Measurements from ENCODE around the gene SLC26A11.

SLC26A11 gene

DNA sequence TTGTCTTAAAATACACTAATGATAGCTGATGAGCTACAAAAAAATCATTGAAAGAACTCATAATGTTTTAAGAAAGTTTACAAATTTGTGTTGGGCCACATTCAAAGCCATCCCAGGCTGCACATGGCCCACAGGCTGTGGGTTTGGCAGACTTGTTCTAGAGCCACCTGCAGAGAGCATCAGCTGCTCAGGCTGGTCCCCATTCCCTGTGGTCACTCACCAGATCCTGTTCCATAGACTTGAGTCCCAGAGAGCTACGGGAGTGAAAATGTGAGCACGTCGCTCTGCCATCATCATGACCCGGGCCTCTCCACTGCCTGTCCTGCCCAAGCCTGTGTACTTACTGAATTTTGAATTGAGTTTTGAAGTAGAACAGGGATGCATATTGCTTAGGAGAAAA, 6.9 kb downstream of the SLC26A11 start:
- Histone ChIP-seq H4K8ac (ENCODE audit: low read length) (no peak overlapping the region), H2BK120ac (ENCODE audit: low read depth, low read length) (no peak overlapping the region), H3K23ac (ENCODE audit: low read length in 2 of 2) (no peak overlapping the region), H3K27me3 (ENCODE audit: control insufficient read depth in 1 of 2, insufficient read depth in 1 of 2, low read length in 2 of 2) (no peaks in the 10 kb centered on the region), H2AK5ac (ENCODE audit: low read length, severe bottlenecking) (no peak overlapping the region), H2AFZ (ENCODE audit: low read depth, low read length) (no peak overlapping the region), H2BK15ac (ENCODE audit: low read depth, poor library complexity, severe bottlenecking) (no peak overlapping the region), H3K4me2 (ENCODE audit: low read length, poor library complexity, severe bottlenecking) (no peak overlapping the region), H2BK12ac (ENCODE audit: low read length in 2 of 2) (no peak overlapping the region), H3K79me1 (replicated peaks; ENCODE audit: low read length, poor library complexity, severe bottlenecking) (peaks cover 20% of the 10 kb centered on the region), H3K4me1 (ENCODE audit: control insufficient read depth, insufficient read depth, low read depth, low read length) (peaks cover 10% of the 10 kb centered on the region), H3K18ac (ENCODE audit: low read depth in 1 of 2, low read length in 2 of 2) (no peak overlapping the region), H3K36me3 (ENCODE audit: control insufficient read depth in 1 of 2, insufficient read depth in 2 of 2, low read depth in 1 of 2, low read length in 2 of 2) (peaks cover 53 to 56% of the 10 kb centered on the region in 2 experiments), H3K9ac (ENCODE audit: low read length) (no peak overlapping the region), H3K9me3 (ENCODE audit: control insufficient read depth, low read length) (peaks cover 9% of the 10 kb centered on the region), H4K91ac (ENCODE audit: low read length) (no peak overlapping the region), H3K4me3 (ENCODE audit: insufficient read depth in 1 of 2, low read depth in 1 of 2, low read length in 2 of 2) (no peak overlapping the region), H3K4ac (ENCODE audit: low read depth in 1 of 2, low read length in 2 of 2) (no peak overlapping the region), H3K27ac (ENCODE audit: low read length, poor library complexity, severe bottlenecking) (no peak overlapping the region), H3K14ac (ENCODE audit: low read length in 2 of 2) (no peak overlapping the region), H2BK5ac (ENCODE audit: low read depth, low read length, poor library complexity, severe bottlenecking) (no peak overlapping the region)
- 95% methylated on average over 4 of the region's 4 CpGs for WGBS
- no peak for DNase-seq

DNA sequence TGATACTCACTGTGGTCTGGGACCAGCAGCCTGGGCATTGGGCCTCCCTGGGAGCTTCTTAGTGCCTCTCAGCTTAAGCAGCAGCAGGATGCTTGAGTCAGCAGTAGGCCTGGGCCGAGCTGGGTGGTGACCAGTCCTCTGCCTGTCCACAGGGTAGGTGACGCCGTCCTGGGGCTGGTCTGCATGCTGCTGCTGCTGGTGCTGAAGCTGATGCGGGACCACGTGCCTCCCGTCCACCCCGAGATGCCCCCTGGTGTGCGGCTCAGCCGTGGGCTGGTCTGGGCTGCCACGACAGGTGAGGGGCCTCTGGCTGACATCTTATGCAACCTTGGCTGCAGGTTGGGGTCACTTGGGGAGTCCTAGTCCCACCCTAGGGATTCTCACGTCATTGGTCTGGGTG, 7.4 kb downstream of the SLC26A11 start:
- Histone ChIP-seq H3K27ac (ENCODE audit: low read length, poor library complexity, severe bottlenecking) (no peak overlapping the region), H2AFZ (ENCODE audit: low read depth, low read length) (no peak overlapping the region), H4K91ac (ENCODE audit: low read length) (no peak overlapping the region), H2BK15ac (ENCODE audit: low read depth, poor library complexity, severe bottlenecking) (no peak overlapping the region), H3K9me3 (ENCODE audit: control insufficient read depth, low read length) (peaks cover 14% of the 10 kb centered on the region), H2BK12ac (ENCODE audit: low read length in 2 of 2) (no peak overlapping the region), H3K4me2 (ENCODE audit: low read length, poor library complexity, severe bottlenecking) (no peak overlapping the region), H2AK5ac (ENCODE audit: low read length, severe bottlenecking) (no peak overlapping the region), H3K23ac (ENCODE audit: low read length in 2 of 2) (no peak overlapping the region), H3K4me1 (ENCODE audit: control insufficient read depth, insufficient read depth, low read depth, low read length) (peaks cover 9% of the 10 kb centered on the region), H4K8ac (ENCODE audit: low read length) (no peak overlapping the region), H2BK5ac (ENCODE audit: low read depth, low read length, poor library complexity, severe bottlenecking) (no peak overlapping the region), H3K14ac (ENCODE audit: low read length in 2 of 2) (no peak overlapping the region), H3K27me3 (ENCODE audit: control insufficient read depth in 1 of 2, insufficient read depth in 1 of 2, low read length in 2 of 2) (no peaks in the 10 kb centered on the region), H3K9ac (ENCODE audit: low read length) (no peak overlapping the region), H3K4me3 (ENCODE audit: insufficient read depth in 1 of 2, low read depth in 1 of 2, low read length in 2 of 2) (no peak overlapping the region), H2BK120ac (ENCODE audit: low read depth, low read length) (no peak overlapping the region), H3K36me3 (ENCODE audit: control insufficient read depth in 1 of 2, insufficient read depth in 2 of 2, low read depth in 1 of 2, low read length in 2 of 2) (peaks cover 51 to 58% of the 10 kb centered on the region in 2 experiments), H3K4ac (ENCODE audit: low read depth in 1 of 2, low read length in 2 of 2) (no peak overlapping the region), H3K18ac (ENCODE audit: low read depth in 1 of 2, low read length in 2 of 2) (no peak overlapping the region), H3K79me1 (replicated peaks; ENCODE audit: low read length, poor library complexity, severe bottlenecking) (peaks cover 15% of the 10 kb centered on the region)
- 95% methylated on average over 11 of the region's 11 CpGs for WGBS
- no peak for DNase-seq

DNA sequence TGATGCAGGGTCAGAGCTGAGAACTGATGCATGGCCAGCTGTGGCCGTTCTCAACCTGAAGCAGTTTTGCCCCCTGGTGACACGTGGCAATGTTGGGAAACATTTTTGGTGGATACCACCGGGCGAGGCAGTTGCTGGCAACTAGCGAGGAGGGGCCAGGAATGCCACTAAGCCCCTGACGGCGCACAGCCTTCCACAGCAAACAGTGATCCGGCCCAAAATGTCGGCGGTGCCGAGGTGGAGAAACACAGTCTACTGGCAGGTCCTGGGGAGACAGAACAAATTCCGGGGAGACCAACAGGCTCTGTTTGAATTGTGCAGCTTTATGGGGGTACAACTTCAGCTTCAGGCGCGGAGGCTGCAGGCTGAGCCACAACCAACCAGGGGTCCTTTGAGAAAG, 8.2 kb downstream of the SLC26A11 start:
- Histone ChIP-seq H3K4me3 (ENCODE audit: insufficient read depth in 1 of 2, low read depth in 1 of 2, low read length in 2 of 2) (no peak overlapping the region), H3K9me3 (ENCODE audit: control insufficient read depth, low read length) (peaks cover 21% of the 10 kb centered on the region), H4K8ac (ENCODE audit: low read length) (no peak overlapping the region), H2AFZ (ENCODE audit: low read depth, low read length) (no peak overlapping the region), H2BK120ac (ENCODE audit: low read depth, low read length) (no peak overlapping the region), H3K36me3 (ENCODE audit: control insufficient read depth in 1 of 2, insufficient read depth in 2 of 2, low read depth in 1 of 2, low read length in 2 of 2) (peaks cover 50 to 59% of the 10 kb centered on the region in 2 experiments), H3K4me2 (ENCODE audit: low read length, poor library complexity, severe bottlenecking) (no peak overlapping the region), H4K91ac (ENCODE audit: low read length) (no peak overlapping the region), H3K27ac (ENCODE audit: low read length, poor library complexity, severe bottlenecking) (no peak overlapping the region), H2BK5ac (ENCODE audit: low read depth, low read length, poor library complexity, severe bottlenecking) (no peak overlapping the region), H3K14ac (ENCODE audit: low read length in 2 of 2) (no peak overlapping the region), H2BK12ac (ENCODE audit: low read length in 2 of 2) (no peak overlapping the region), H2BK15ac (ENCODE audit: low read depth, poor library complexity, severe bottlenecking) (no peak overlapping the region), H2AK5ac (ENCODE audit: low read length, severe bottlenecking) (no peak overlapping the region), H3K23ac (ENCODE audit: low read length in 2 of 2) (no peak overlapping the region), H3K4ac (ENCODE audit: low read depth in 1 of 2, low read length in 2 of 2) (no peak overlapping the region), H3K4me1 (ENCODE audit: control insufficient read depth, insufficient read depth, low read depth, low read length) (peaks cover 8% of the 10 kb centered on the region), H3K9ac (ENCODE audit: low read length) (no peak overlapping the region), H3K18ac (ENCODE audit: low read depth in 1 of 2, low read length in 2 of 2) (no peak overlapping the region), H3K27me3 (ENCODE audit: control insufficient read depth in 1 of 2, insufficient read depth in 1 of 2, low read length in 2 of 2) (no peaks in the 10 kb centered on the region), H3K79me1 (replicated peaks; ENCODE audit: low read length, poor library complexity, severe bottlenecking) (peaks cover 7% of the 10 kb centered on the region)
- DNase-seq: no peak
- 91% methylated on average over 14 of the region's 14 CpGs for WGBS

DNA sequence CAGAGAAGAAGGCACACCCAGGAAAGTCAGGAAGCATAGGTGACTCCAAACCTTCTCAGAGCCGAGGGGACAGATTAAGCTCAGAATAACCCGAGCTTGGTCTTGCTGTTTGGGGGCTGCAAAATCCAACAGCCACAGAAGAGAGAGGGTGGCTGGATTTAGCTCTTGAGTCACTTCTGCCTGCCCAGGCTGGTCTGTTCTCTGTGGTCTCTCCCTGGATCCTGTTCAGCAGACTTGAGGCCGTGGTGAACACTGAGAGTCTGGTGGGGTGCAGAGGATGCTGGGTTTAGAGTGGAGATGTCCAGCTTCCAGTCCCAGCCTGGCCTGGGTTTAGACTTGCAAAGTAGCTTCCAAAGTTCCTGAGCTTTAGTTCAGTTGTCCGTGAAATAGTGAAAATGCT, 8.8 kb downstream of the SLC26A11 start:
- H3K9ac ChIP-seq (ENCODE audit: low read length): no peak overlapping the region
- H2AK5ac ChIP-seq (ENCODE audit: low read length, severe bottlenecking): no peak overlapping the region
- H3K18ac ChIP-seq (ENCODE audit: low read depth in 1 of 2, low read length in 2 of 2): no peak overlapping the region
- H3K4me1 ChIP-seq (ENCODE audit: control insufficient read depth, insufficient read depth, low read depth, low read length): peaks cover 8% of the 10 kb centered on the region
- H3K9me3 ChIP-seq (ENCODE audit: control insufficient read depth, low read length): peaks cover 26% of the 10 kb centered on the region
- H2BK120ac ChIP-seq (ENCODE audit: low read depth, low read length): no peak overlapping the region
- H2BK12ac ChIP-seq (ENCODE audit: low read length in 2 of 2): no peak overlapping the region
- H3K23ac ChIP-seq (ENCODE audit: low read length in 2 of 2): no peak overlapping the region
- H3K27ac ChIP-seq (ENCODE audit: low read length, poor library complexity, severe bottlenecking): no peak overlapping the region
- no peak overlapping the region for H4K91ac ChIP-seq (ENCODE audit: low read length)
- H2BK15ac ChIP-seq (ENCODE audit: low read depth, poor library complexity, severe bottlenecking): no peak overlapping the region
- peaks cover 6% of the 10 kb centered on the region for H3K79me1 ChIP-seq (replicated peaks; ENCODE audit: low read length, poor library complexity, severe bottlenecking)
- H3K4me2 ChIP-seq (ENCODE audit: low read length, poor library complexity, severe bottlenecking): no peak overlapping the region
- no peak overlapping the region for H4K8ac ChIP-seq (ENCODE audit: low read length)
- no peak overlapping the region for H2AFZ ChIP-seq (ENCODE audit: low read depth, low read length)
- no peak overlapping the region for H3K4me3 ChIP-seq (ENCODE audit: insufficient read depth in 1 of 2, low read depth in 1 of 2, low read length in 2 of 2)
- no peak for DNase-seq
- WGBS: 94% methylated on average over 4 of the region's 4 CpGs
- H3K36me3 ChIP-seq (ENCODE audit: control insufficient read depth in 1 of 2, insufficient read depth in 2 of 2, low read depth in 1 of 2, low read length in 2 of 2): peaks cover 54 to 57% of the 10 kb centered on the region in 2 experiments
- H2BK5ac ChIP-seq (ENCODE audit: low read depth, low read length, poor library complexity, severe bottlenecking): no peak overlapping the region
- H3K14ac ChIP-seq (ENCODE audit: low read length in 2 of 2): no peak overlapping the region
- no peaks in the 10 kb centered on the region for H3K27me3 ChIP-seq (ENCODE audit: control insufficient read depth in 1 of 2, insufficient read depth in 1 of 2, low read length in 2 of 2)
- H3K4ac ChIP-seq (ENCODE audit: low read depth in 1 of 2, low read length in 2 of 2): no peak overlapping the region
